GM19455 (cell line): ENCODE measurements around the gene FGGY.

Source experiments
- ATAC-seq: cut with Tn5 transposase; IDR thresholded peaks from one replicate; pipeline ENCODE4 v1.9.1; 2021; ENCODE audit not compliant: unreplicated experiment

FGGY gene

DNA sequence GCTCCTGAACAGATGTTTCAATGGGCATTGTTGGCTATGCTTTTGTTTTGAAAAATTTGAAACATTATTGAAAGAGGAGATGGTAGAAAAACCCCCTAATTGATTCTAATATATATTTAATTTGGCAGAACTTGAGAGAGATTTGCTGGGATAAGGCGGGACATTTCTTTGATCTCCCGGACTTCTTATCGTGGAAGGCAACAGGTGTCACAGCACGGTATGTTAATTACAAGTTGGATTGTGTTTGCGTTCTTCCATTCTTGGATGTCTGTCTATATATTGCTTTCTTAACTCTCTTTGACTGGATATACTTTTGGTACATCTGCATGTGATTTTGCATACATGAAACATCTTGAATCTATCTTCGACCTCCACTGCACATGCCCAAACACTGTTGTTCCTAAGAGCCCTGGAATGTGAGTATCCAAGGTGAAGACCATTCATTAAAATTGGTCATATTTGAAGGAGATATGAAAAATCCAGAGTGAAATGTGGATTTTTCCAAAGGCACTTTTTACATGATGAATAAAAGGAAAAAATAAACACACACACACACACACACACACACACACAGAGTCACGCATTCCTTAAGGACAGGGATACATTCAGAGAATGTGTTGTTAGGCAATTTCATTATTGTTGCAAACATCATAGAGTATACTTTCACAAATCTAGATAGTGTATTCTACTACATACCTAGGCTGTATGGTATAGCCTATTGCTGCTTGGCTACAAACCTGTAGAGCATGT is 81.9 kb downstream of the FGGY start:
- no peak for ATAC-seq

DNA sequence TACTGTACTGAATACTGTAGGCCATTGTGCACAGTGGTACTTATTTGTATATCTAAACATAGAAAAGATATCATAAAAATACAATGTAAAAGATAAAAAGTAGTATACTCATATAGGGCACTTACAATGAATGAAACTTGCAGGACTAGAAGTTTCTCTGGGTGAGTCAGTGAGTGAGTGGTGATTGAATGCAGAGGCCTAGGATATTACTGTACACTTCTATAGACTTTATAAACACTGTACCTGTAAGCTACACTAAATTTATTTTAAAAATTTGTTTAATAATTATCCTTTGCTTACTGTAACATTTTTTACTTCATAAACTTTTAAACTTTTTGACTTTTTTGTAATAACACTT is 82.5 kb downstream of the FGGY start:
- no peak for ATAC-seq

- no peak for ATAC-seq
Observed at GRCh38 chr1:59383963-59384362, 87.1 kb downstream of the FGGY start.

GRCh38 chr1:59384443-59384842 is 87.5 kb downstream of the FGGY start:
- ATAC-seq, result no peak

GRCh38 chr1:59388191-59388590 is 91.3 kb downstream of the FGGY start:
- ATAC-seq, result no peak

DNA sequence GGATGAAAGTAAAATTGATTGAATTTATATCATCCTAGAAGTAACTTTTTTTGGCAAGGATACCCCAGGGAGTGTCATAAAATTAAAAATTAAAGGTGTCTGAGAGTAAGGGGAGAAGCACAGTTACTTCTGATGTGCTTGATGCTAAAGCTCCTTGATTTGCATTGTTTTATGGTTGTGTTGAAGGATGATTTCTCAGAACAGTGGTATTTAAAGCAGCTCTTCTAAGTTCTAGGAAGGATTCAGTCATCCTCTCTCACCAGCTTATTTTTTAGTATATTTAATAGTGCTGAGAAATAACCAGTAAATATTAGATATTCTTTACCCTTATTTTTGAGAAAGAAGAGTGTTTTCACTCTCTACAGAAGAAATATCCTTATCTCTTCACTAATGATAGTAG is 93.0 kb downstream of the FGGY start:
- no peak for ATAC-seq

DNA sequence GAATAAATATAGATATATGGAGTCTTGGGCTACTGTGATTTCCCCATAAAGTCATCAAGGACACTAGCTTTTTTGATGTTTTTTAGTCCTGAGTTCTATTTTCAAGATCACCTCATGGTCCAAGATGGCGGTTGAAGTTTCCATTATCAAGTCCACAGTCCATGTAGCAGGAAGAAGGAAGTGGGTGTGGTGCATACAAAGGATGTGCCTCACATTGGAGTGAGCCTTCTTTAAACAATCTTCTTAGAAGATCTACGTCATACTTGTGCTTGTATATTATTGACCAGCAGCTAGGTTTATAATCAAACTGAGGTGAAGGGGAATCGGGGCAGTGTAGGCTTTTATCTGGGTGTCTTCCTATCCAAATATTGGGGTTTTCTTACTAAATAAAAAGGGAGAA is 93.4 kb downstream of the FGGY start:
- ATAC-seq, result no peak

GRCh38 chr1:59391212-59392179 is 94.6 kb downstream of the FGGY start:
- no peak for ATAC-seq

- ATAC-seq, result no peak
Observed at GRCh38 chr1:59393211-59394180, 96.6 kb downstream of the FGGY start.

DNA sequence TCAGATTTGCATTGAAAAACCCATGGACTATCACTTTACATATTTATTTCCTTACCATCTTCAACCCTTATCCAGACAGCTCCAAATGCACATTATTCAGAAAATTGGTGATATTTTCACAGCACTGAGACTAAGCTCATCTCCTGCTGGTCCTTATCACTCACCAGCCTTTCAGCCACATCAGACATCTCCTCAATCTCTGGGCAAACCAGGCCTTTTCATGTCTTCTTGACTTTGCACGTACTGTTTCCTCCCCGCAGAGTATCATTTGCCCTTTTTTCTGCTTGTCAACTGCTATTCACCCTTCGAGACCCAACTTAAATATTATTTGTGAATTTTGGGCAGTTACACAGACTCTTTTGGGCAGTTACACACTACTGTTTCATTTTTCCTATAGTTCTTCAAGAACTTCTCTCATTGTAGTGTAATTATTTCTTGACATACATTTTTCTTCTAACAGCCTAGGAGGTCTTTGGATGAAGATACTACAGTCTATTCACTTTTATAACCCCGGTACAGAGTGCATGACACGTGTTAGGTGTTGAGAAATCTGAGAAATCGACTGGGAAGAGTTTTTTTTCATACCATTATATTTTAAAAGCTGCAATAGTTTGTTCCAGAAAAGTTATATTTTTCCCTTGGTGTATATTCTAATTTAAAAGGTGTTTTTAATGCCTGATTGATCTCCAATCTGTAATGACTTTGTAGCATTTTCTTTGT is 98.0 kb downstream of the FGGY start:
- no peak for ATAC-seq

GRCh38 chr1:59396387-59396786 is 99.5 kb downstream of the FGGY start:
- ATAC-seq, result no peak

DNA sequence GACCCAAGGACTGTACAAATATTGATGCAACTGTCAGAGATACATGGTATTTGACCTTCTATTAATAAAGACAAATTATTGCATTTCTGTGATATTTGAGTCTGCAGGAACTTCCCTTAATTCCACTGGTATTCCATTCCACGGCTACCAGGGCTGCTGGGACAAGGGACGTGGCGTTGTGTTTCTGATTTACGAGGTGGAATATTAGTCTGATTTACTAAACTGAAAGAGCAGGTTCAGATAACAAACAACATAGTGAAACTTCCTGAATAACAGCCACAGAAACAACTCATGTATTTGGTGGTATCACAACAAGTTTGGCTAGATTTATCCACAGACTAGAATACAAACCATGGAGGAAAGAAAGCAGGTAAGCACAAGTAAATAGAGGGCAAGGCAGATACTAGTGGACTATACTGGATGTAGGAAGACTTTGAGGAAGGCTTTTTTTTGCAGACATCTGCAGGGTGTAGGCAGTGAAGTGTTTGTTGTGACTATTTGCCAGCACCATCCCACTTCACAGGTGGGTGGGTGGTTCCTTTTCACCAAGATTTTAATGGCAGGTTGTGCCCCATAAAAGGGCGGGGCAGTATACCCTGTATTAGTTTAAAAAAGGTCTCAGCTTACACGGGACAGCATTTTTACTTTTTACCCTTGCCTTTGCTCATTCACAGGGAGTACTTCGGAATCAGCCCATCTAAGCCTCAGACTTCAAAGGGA is 100.4 kb downstream of the FGGY start:
- no peak for ATAC-seq

GRCh38 chr1:59399642-59400041 is 102.7 kb downstream of the FGGY start:
- no peak for ATAC-seq

DNA sequence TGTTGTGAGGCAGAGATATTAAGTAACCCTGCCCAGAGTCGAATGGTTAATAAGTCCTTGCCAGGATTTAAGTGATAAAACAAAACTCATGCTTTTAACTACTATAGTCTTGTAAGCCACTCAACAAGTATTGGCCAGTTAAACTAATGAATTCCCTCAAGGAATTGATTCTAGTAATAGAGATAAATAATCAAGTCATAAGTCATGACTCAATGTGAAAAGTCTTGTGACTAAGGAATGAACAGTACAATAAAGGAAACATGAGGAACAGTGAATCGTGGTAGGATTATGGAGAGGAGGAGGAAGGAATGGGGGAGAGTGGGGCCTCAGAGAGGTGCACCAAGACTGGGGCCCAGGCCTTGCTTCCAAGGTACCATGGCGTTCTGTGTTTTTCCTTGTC is 104.7 kb downstream of the FGGY start:
- no peak for ATAC-seq

GRCh38 chr1:59404796-59405195 is 107.9 kb downstream of the FGGY start:
- no peak for ATAC-seq

DNA sequence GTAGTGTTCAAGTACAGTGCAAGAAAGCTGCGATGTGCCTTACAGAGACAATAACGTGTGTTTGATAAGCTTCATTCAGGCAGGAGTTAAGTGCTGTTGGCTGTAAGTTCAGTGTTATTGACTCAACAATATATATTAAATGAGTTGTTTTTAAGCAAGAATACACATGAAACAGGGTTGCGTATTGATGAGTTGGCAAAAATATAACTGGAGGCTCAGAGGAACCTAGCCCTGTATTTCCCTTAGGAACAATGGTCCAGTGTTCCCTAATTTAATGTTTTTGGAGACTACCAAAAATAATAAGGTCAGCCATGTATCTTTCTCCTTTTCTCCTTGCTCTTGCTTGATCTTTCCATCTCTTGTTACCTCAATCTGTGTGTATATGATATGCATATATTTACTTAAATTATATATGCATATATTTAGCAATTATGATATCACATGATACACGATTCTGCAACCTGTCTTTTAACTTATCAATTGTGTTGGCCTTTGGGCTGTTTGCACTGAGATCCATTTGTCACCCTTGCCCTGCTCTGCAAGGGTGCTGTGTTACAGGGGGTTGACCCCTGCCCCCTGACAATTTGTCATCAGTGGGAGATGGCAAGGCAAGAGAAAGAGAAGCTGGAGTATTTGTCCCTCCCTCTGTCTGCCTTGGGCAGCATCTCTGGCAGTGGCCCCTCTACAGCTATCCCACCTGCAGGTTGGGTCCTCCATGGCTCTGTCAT is 109.7 kb downstream of the FGGY start:
- ATAC-seq, result no peak

- no peak for ATAC-seq
Observed at GRCh38 chr1:59408608-59409240, 111.8 kb downstream of the FGGY start.

- ATAC-seq, result no peak
Observed at GRCh38 chr1:59409549-59409948, 112.7 kb downstream of the FGGY start.

DNA sequence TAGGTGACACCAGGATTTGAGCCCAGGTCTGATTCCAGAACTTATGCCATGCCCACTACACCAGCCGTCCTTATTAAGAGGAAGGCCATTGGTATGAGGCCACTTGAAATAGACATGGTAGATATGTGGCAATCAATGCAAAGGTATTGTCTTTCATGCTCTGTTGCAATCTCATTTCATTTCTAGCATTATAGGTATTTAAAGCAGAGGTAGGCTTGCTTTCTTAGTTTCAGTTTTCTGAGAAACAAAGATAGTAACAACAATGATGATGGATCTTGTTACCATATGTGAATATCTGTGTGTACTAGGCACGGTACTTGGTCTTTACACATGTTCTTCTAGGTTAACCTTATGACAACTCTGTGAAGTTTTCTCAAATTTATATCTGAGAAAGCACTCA is 113.1 kb downstream of the FGGY start:
- ATAC-seq, result no peak
